Stimulated activated CD8-positive, alpha-beta memory T cell treated with anti-CD3 and anti-CD28 coated beads, Interleukin-12 subunit alpha, Interleukin-12 subunit beta, amount 100 ng/mL, for 4 hours (primary cell): ENCODE results near the gene GLOD4.
"Not testable (repeated sequence)": the region's sequence is repeated elsewhere in the genome, so short reads cannot be mapped to it uniquely, and the experiment has no call there.

Source experiments
- DNase-seq: peaks from one replicate; pipeline ENCODE4 v3.0.0-alpha.2; 2020; ENCODE audit warnings: low read depth

GLOD4 gene

GRCh38 chr17:802901-803881, 21.1 kb upstream of the GLOD4 start:
- no peak for DNase-seq

- DNase-seq, result no peak
Measured at GRCh38 chr17:802481-802880, 20.4 kb upstream of the GLOD4 start.

- no peak for DNase-seq
Measured at GRCh38 chr17:801660-802059, 19.6 kb upstream of the GLOD4 start.

GRCh38 chr17:800446-801242, 18.6 kb upstream of the GLOD4 start:
- no peak for DNase-seq

GRCh38 chr17:799261-799660, 17.2 kb upstream of the GLOD4 start:
- DNase-seq, result no peak

- DNase-seq, result no peak
Measured at GRCh38 chr17:798246-798645, 16.2 kb upstream of the GLOD4 start.

- no peak for DNase-seq
Measured at GRCh38 chr17:797236-797840, 15.3 kb upstream of the GLOD4 start.

- DNase-seq, result no peak
Measured at GRCh38 chr17:796609-797008, 14.5 kb upstream of the GLOD4 start.

GRCh38 chr17:795721-796120, 13.6 kb upstream of the GLOD4 start:
- no peak for DNase-seq

- DNase-seq, result no peak
Measured at GRCh38 chr17:795276-795675, 13.2 kb upstream of the GLOD4 start.

GRCh38 chr17:794876-795275, 12.8 kb upstream of the GLOD4 start:
- DNase-seq, result no peak

GRCh38 chr17:792277-792676, 10.2 kb upstream of the GLOD4 start:
- no peak for DNase-seq

- DNase-seq, result no peak
Measured at GRCh38 chr17:791829-792228, 9.7 kb upstream of the GLOD4 start.

- not testable (repeated sequence) for DNase-seq
Measured at GRCh38 chr17:790874-791247, 8.8 kb upstream of the GLOD4 start.

- DNase-seq, result not testable (repeated sequence)
Measured at GRCh38 chr17:789931-790873, 8.1 kb upstream of the GLOD4 start.

GRCh38 chr17:789160-789840, 7.2 kb upstream of the GLOD4 start:
- DNase-seq, result no peak

GRCh38 chr17:788551-788950, 6.5 kb upstream of the GLOD4 start:
- DNase-seq, result no peak

GRCh38 chr17:787641-788221, 5.7 kb upstream of the GLOD4 start:
- no peak for DNase-seq

- not testable (repeated sequence) for DNase-seq
Measured at GRCh38 chr17:785901-786300, 3.8 kb upstream of the GLOD4 start.

GRCh38 chr17:784143-784542, 2.1 kb upstream of the GLOD4 start:
- DNase-seq, result no peak

GRCh38 chr17:778096-778495, 4.0 kb downstream of the GLOD4 start:
- no peak for DNase-seq
